RKO (cell line): Measurements from ENCODE around the gene GNAS-AS1.
A peak's percentile ranks its signal among the peaks of the same experiment; 100 is the strongest.

ENCODE experiments used
- DNase-seq: peaks from one replicate; pipeline ENCODE4 v3.0.0-alpha.2; 2016; ENCODE audit warnings: low spot score

GNAS-AS1 gene

GRCh38 chr20:58886546-58886945, 35.8 kb upstream of the GNAS-AS1 start:
- DNase-seq: no peak

GRCh38 chr20:58884966-58885365, 34.3 kb upstream of the GNAS-AS1 start:
- no peak for DNase-seq

- DNase-seq: no peak
Observed at GRCh38 chr20:58883241-58883691, 32.6 kb upstream of the GNAS-AS1 start.

- DNase-seq: no peak
Observed at GRCh38 chr20:58882704-58883089, 32.0 kb upstream of the GNAS-AS1 start.

GRCh38 chr20:58880994-58881752, 30.5 kb upstream of the GNAS-AS1 start:
- DNase-seq: no peak

- no peak for DNase-seq
Observed at GRCh38 chr20:58880441-58880840, 29.7 kb upstream of the GNAS-AS1 start.

GRCh38 chr20:58878399-58878798, 27.7 kb upstream of the GNAS-AS1 start:
- no peak for DNase-seq

GRCh38 chr20:58877976-58878360, 27.3 kb upstream of the GNAS-AS1 start:
- DNase-seq: no peak

GRCh38 chr20:58877050-58877975, 26.6 kb upstream of the GNAS-AS1 start:
- DNase-seq: no peak

- no peak for DNase-seq
Observed at GRCh38 chr20:58876437-58876836, 25.7 kb upstream of the GNAS-AS1 start.

GRCh38 chr20:58875541-58876134, 24.9 kb upstream of the GNAS-AS1 start:
- peak; percentile 92 for DNase-seq

GRCh38 chr20:58875111-58875510, 24.4 kb upstream of the GNAS-AS1 start:
- no peak for DNase-seq

GRCh38 chr20:58874469-58874868, 23.8 kb upstream of the GNAS-AS1 start:
- DNase-seq: no peak

- no peak for DNase-seq
Observed at GRCh38 chr20:58871533-58872102, 20.9 kb upstream of the GNAS-AS1 start.

GRCh38 chr20:58870293-58871014, 19.8 kb upstream of the GNAS-AS1 start:
- peak; percentile 75 for DNase-seq

- DNase-seq: no peak
Observed at GRCh38 chr20:58869662-58870227, 19.0 kb upstream of the GNAS-AS1 start.

- no peak for DNase-seq
Observed at GRCh38 chr20:58868795-58869194, 18.1 kb upstream of the GNAS-AS1 start.

GRCh38 chr20:58867211-58867610, 16.5 kb upstream of the GNAS-AS1 start:
- DNase-seq: no peak

GRCh38 chr20:58865843-58866242, 15.1 kb upstream of the GNAS-AS1 start:
- DNase-seq: no peak

- DNase-seq: peak; percentile 45
Observed at GRCh38 chr20:58864346-58864745, 13.6 kb upstream of the GNAS-AS1 start.
